H9 (cell line): ENCODE data around the gene SRGAP3. TPM values are rescaled to one million over a fixed set of nuclear protein-coding genes. Genes with fewer than 3 reads are reported as not detected.

Experiments used
- DNase-seq: peaks from one replicate; pipeline ENCODE4 v3.0.0-alpha.2; 2017
- H2AFZ ChIP-seq: one replicate; pipeline ENCODE4 v1.6.1; 2013; ENCODE audit warnings: mild to moderate bottlenecking, low read length, control low read depth, moderate library complexity
- H2AK5ac ChIP-seq: 2 replicates; pipeline ENCODE4 v1.6.1; 2013; ENCODE audit warnings: low read length, control low read depth, mixed read lengths; ENCODE audit not compliant: insufficient read length
- H2BK120ac ChIP-seq: one replicate; pipeline ENCODE4 v1.6.1; 2013; ENCODE audit warnings: low read depth, mild to moderate bottlenecking, low read length, control low read depth, inconsistent platforms; ENCODE audit not compliant: poor library complexity, severe bottlenecking
- H2BK12ac ChIP-seq: 2 replicates; pipeline ENCODE4 v1.6.1; 2013; ENCODE audit warnings: low read length, control low read depth, mixed read lengths, low read depth; ENCODE audit not compliant: insufficient read length
- H2BK15ac ChIP-seq: 2 replicates; pipeline ENCODE4 v1.6.1; 2013; ENCODE audit warnings: low read depth, low read length, control low read depth
- H2BK20ac ChIP-seq: one replicate; pipeline ENCODE4 v1.6.1; 2013; ENCODE audit warnings: low read depth, mild to moderate bottlenecking, low read length, control low read depth, inconsistent platforms; ENCODE audit not compliant: poor library complexity, severe bottlenecking
- H2BK5ac ChIP-seq: 2 replicates; pipeline ENCODE4 v1.6.1; 2013; ENCODE audit warnings: low read length, control low read depth, mixed read lengths; ENCODE audit not compliant: insufficient read length
- H3K14ac ChIP-seq: 2 replicates; pipeline ENCODE4 v1.6.1; 2013; ENCODE audit warnings: low read length, control low read depth; ENCODE audit not compliant: insufficient read depth
- H3K18ac ChIP-seq: 2 replicates; pipeline ENCODE4 v1.6.1; 2013; ENCODE audit warnings: low read depth, mild to moderate bottlenecking, mixed read lengths, low read length, control low read depth; ENCODE audit not compliant: insufficient read length
- H3K23ac ChIP-seq: 2 replicates; pipeline ENCODE4 v1.6.1; 2013; ENCODE audit warnings: low read length, control low read depth, mixed read lengths, low read depth; ENCODE audit not compliant: insufficient read length
- H3K23me2 ChIP-seq: 2 replicates; pipeline ENCODE4 v1.6.1; 2013; ENCODE audit warnings: low read depth, mild to moderate bottlenecking, mixed read lengths, low read length, control low read depth; ENCODE audit not compliant: insufficient read length, poor library complexity, severe bottlenecking
- H3K27ac ChIP-seq: 2 replicates; pipeline ENCODE4 v1.5.1; 2013; ENCODE audit warnings: low read length, control low read depth, mixed read lengths, low read depth; ENCODE audit not compliant: insufficient read length
- H3K27me3 ChIP-seq: 2 replicates; pipeline ENCODE4 v1.6.1; 2013; ENCODE audit warnings: low read length, control low read depth, inconsistent platforms; ENCODE audit not compliant: insufficient read depth
- H3K4ac ChIP-seq: 2 replicates; pipeline ENCODE4 v1.6.1; 2013; ENCODE audit warnings: low read depth, mild to moderate bottlenecking, control low read depth, inconsistent platforms, low read length, moderate library complexity
- H3K4me1 ChIP-seq: 2 replicates; pipeline ENCODE4 v1.6.1; 2013; ENCODE audit warnings: low read length, control low read depth, inconsistent platforms; ENCODE audit not compliant: insufficient read depth
- H3K4me2 ChIP-seq: 2 replicates; pipeline ENCODE4 v1.6.1; 2013; ENCODE audit warnings: low read length, control low read depth, mixed read lengths; ENCODE audit not compliant: insufficient read length, insufficient read depth
- H3K56ac ChIP-seq: 2 replicates; pipeline ENCODE4 v1.6.1; 2013; ENCODE audit warnings: low read depth, mild to moderate bottlenecking, mixed read lengths, low read length, control low read depth; ENCODE audit not compliant: insufficient read length
- H3K79me1 ChIP-seq: 2 replicates; pipeline ENCODE4 v1.6.1; 2013; ENCODE audit warnings: low read depth, mild to moderate bottlenecking, moderate library complexity, low read length, control low read depth, inconsistent platforms; ENCODE audit not compliant: insufficient read depth, poor library complexity, severe bottlenecking
- H3K79me2 ChIP-seq: 2 replicates; pipeline ENCODE4 v1.6.1; 2013; ENCODE audit warnings: low read length, control low read depth, inconsistent platforms; ENCODE audit not compliant: insufficient read depth
- H3K9ac ChIP-seq: 2 replicates; pipeline ENCODE4 v1.6.1; 2013; ENCODE audit warnings: low read length, control low read depth, mixed read lengths; ENCODE audit not compliant: insufficient read length; ENCODE audit errors: extremely low read depth
- H3K9me3 ChIP-seq: one replicate; pipeline ENCODE4 v1.6.1; 2013; ENCODE audit warnings: low read depth, low read length, inconsistent platforms; ENCODE audit not compliant: control insufficient read depth
- H3T11ph ChIP-seq: one replicate; pipeline ENCODE4 v1.6.1; 2013; ENCODE audit warnings: mild to moderate bottlenecking, low read length, control low read depth, inconsistent platforms
- H4K20me1 ChIP-seq: one replicate; pipeline ENCODE4 v1.6.1; 2013; ENCODE audit not compliant: control insufficient read depth, insufficient read length, insufficient read depth
- H4K5ac ChIP-seq: 2 replicates; pipeline ENCODE4 v1.6.1; 2013; ENCODE audit warnings: low read depth, mild to moderate bottlenecking, mixed read lengths, low read length, control low read depth; ENCODE audit not compliant: insufficient read length
- H4K8ac ChIP-seq: replicated peaks from 2 replicates; pipeline ENCODE4 v1.6.1; 2013; ENCODE audit warnings: low read length, control low read depth, mixed read lengths, low read depth; ENCODE audit not compliant: insufficient read length
- H4K91ac ChIP-seq: 2 replicates; pipeline ENCODE4 v1.6.1; 2013; ENCODE audit warnings: low read depth, mild to moderate bottlenecking, moderate library complexity, mixed read lengths, low read length, control low read depth; ENCODE audit not compliant: insufficient read length
- H3K27ac Mint-ChIP-seq, 3 experiments: 2 replicates in 2 of 3; 3 replicates in 1 of 3; pipeline ENCODE4 v1.8.0; 2020 to 2021; ENCODE audit warnings: mixed read lengths in 3 of 3, mild to moderate bottlenecking in 1 of 3, moderate library complexity in 1 of 3
- H3K27me3 Mint-ChIP-seq: 2 replicates; pipeline ENCODE4 v1.8.0; 2021; ENCODE audit warnings: low read depth, mild to moderate bottlenecking, moderate library complexity, mixed read lengths
- H3K36me3 Mint-ChIP-seq, 3 experiments: 2 replicates in 2 of 3; 3 replicates in 1 of 3; pipeline ENCODE4 v1.8.0; 2020 to 2021; ENCODE audit warnings: low read depth in 3 of 3, mixed read lengths in 3 of 3; ENCODE audit not compliant: insufficient read depth in 1 of 3
- H3K4me1 Mint-ChIP-seq, 2 experiments: 2 replicates each; pipeline ENCODE4 v1.8.0; 2020; ENCODE audit warnings: mixed read lengths in 2 of 2
- H3K4me3 Mint-ChIP-seq, 2 experiments: 2 replicates in 1 of 2; 3 replicates in 1 of 2; pipeline ENCODE4 v1.8.0; 2020 to 2021; ENCODE audit warnings: mild to moderate bottlenecking in 2 of 2, mixed read lengths in 2 of 2, moderate library complexity in 1 of 2
- H3K9me3 Mint-ChIP-seq, 2 experiments: 2 replicates in 1 of 2; 3 replicates in 1 of 2; pipeline ENCODE4 v1.8.0; 2020; ENCODE audit warnings: mild to moderate bottlenecking in 2 of 2, mixed read lengths in 2 of 2, moderate library complexity in 1 of 2
- CTCF ChIP-seq: fragments of 200-600 bp; sonication (generic); conservative IDR thresholded peaks from 3 replicates; pipeline ENCODE4 v1.8.0; 2021; ENCODE audit warnings: antibody characterized with exemption, mild to moderate bottlenecking
- WGBS: extraction: QIAGEN DNeasy Blood & Tissue Kit; methylation state at CpG from one replicate; pipeline ENCODE4 v1.1.7; 2013; ENCODE audit warnings: missing lambda C conversion rate, low lambda C conversion rate, mixed read lengths; ENCODE audit not compliant: insufficient read length; ENCODE audit errors: extremely low coverage; 5-methylcytosine and 5-hydroxymethylcytosine counted together
- total RNA-seq: library from RNA; stranded (reverse); gene quantifications from 2 replicates; pipeline ENCODE4 v1.2.1, GENCODE V29; 2021

Gene SRGAP3
- total RNA-seq, 1 experiment from 2014 or later, result 3.4 TPM

DNA sequence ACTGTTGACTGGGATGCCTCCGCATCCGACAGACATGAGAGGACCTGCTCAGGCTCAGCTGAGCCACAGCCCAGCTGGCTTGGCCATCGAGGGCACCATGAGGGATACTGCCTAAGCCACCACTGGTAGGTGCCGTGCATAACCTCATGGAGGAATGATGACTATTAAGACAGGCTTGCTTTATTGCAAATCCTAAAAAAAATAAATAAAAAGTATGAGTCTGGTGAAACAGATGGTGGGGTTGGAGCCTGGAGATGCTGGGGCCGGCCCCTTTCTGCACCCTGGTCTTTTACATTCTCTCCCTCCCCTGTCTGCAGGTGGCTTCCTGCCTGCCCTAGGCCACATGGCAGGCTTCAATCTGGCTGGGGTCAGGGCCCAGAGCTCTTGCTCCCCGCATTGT is 262.2 kb downstream of the SRGAP3 start:
- Histone ChIP-seq H2BK120ac (no peak overlapping the region), H3K9ac (no peak overlapping the region), H2AFZ (no peak overlapping the region), H2BK20ac (no peak overlapping the region), H2BK12ac (no peak overlapping the region), H4K20me1 (no peaks in the 10 kb centered on the region), H2BK15ac (no peak overlapping the region), H4K8ac (no peak overlapping the region), H3K18ac (no peak overlapping the region), H2BK5ac (no peak overlapping the region), H3K56ac (no peak overlapping the region), H3K4me2 (no peak overlapping the region), H3K23me2 (no peaks in the 10 kb centered on the region), H3K23ac (no peak overlapping the region), H3K79me1 (no peaks in the 10 kb centered on the region), H3K4me1 (no peaks in the 10 kb centered on the region), H4K5ac (no peak overlapping the region), H3T11ph (no peak overlapping the region), H3K9me3 (no peaks in the 10 kb centered on the region), H4K91ac (no peak overlapping the region), H3K14ac (no peak overlapping the region), H3K27me3 (no peaks in the 10 kb centered on the region), H3K79me2 (no peaks in the 10 kb centered on the region), H3K4ac (no peak overlapping the region), H2AK5ac (no peak overlapping the region), H3K27ac (no peak overlapping the region)
- TF ChIP-seq CTCF, result no peak
- Mint-ChIP-seq H3K9me3 (no peaks in the 10 kb centered on the region), H3K36me3 (no peaks in the 10 kb centered on the region), H3K4me1 (peaks cover 5 to 6% of the 10 kb centered on the region in 2 experiments), H3K27me3 (peaks cover 2% of the 10 kb centered on the region; the same call in 1 of the 2 replicates), H3K27ac (no peak overlapping the region), H3K4me3 (no peak overlapping the region)
- no CpG with 5 or more reads among the region's 6 CpGs for WGBS
- no peak for DNase-seq
